Measurements from ENCODE around the gene AGBL3.

Gene AGBL3

GRCh38 chr7:135152442-135152841 is 166.1 kb downstream of the AGBL3 start:
- DNase-seq (ENCODE audit: low spot score): no peak
- no peak for TF ChIP-seq CTCF (IDR thresholded peaks at IDR 0.05)
- H3K27ac ChIP-seq: peak overlapping the region in 1 of 2 donors; percentile 82
- H3K4me3 ChIP-seq: no peak overlapping the region

- no peak for DNase-seq (ENCODE audit: low spot score)
- Histone ChIP-seq H3K27ac (no peak overlapping the region), H3K4me3 (no peak overlapping the region)
- TF ChIP-seq CTCF (IDR thresholded peaks at IDR 0.05): no peak
These were observed 168.4 kb downstream of the AGBL3 start for GRCh38 chr7:135154734-135155133.

GRCh38 chr7:135156290-135156689 is 170.0 kb downstream of the AGBL3 start:
- Histone ChIP-seq H3K27ac (no peak overlapping the region), H3K4me3 (no peak overlapping the region)
- no peak for DNase-seq (ENCODE audit: low spot score)
- TF ChIP-seq CTCF (IDR thresholded peaks at IDR 0.05): no peak

GRCh38 chr7:135158141-135158655 is 171.9 kb downstream of the AGBL3 start:
- no peak for DNase-seq (ENCODE audit: low spot score)
- no peak for TF ChIP-seq CTCF (IDR thresholded peaks at IDR 0.05)
- H3K27ac ChIP-seq: peak overlapping the region in 1 of 2 donors; percentile 59
- no peak overlapping the region for H3K4me3 ChIP-seq

- H3K27ac ChIP-seq: peak overlapping the region; percentile 54 to 59
- no peak overlapping the region for H3K4me3 ChIP-seq
- no peak for TF ChIP-seq CTCF (IDR thresholded peaks at IDR 0.05)
- no peak for DNase-seq (ENCODE audit: low spot score)
These were observed 172.6 kb downstream of the AGBL3 start for GRCh38 chr7:135158874-135159273.

GRCh38 chr7:135159359-135160085 is 173.2 kb downstream of the AGBL3 start:
- no peak for TF ChIP-seq CTCF (IDR thresholded peaks at IDR 0.05)
- Histone ChIP-seq H3K27ac (peak overlapping the region; percentile 54 to 63), H3K4me3 (no peak overlapping the region)
- DNase-seq (ENCODE audit: low spot score): no peak

Measured in coronary artery (tissue), 2 donors.